MM.1S (cell line): ENCODE data around the gene OR2J2.
A peak's percentile ranks its signal among the peaks of the same experiment; 100 is the strongest.

Experiments
- DNase-seq: peaks from one replicate; pipeline ENCODE4 v3.0.0-alpha.2; 2015
- H2AFZ ChIP-seq: fragments of 300-600 bp; sonication (generic); 2 replicates; pipeline ENCODE4 v1.6.0; 2016; ENCODE audit warnings: antibody characterized with exemption, low read length
- H3F3A ChIP-seq: fragments of 300-600 bp; sonication (generic); 2 replicates; pipeline ENCODE4 v1.6.1; 2016; ENCODE audit warnings: mild to moderate bottlenecking, antibody characterized with exemption, low read length, moderate library complexity, mixed read lengths; ENCODE audit not compliant: insufficient read depth
- H3K27ac ChIP-seq: fragments of 300-600 bp; sonication (generic); 2 replicates; pipeline ENCODE4 v1.5.1; 2016; ENCODE audit warnings: mild to moderate bottlenecking, low read length
- H3K27me3 ChIP-seq: fragments of 300-600 bp; sonication (generic); replicated peaks from 2 replicates; pipeline ENCODE4 v1.6.0; 2016; ENCODE audit warnings: low read length; ENCODE audit not compliant: insufficient read depth
- H3K36me3 ChIP-seq: fragments of 300-600 bp; sonication (generic); replicated peaks from 2 replicates; pipeline ENCODE4 v1.6.1; 2016; ENCODE audit warnings: mild to moderate bottlenecking, low read length, mixed read lengths; ENCODE audit not compliant: insufficient read depth
- H3K4me1 ChIP-seq: fragments of 300-600 bp; sonication (generic); 2 replicates; pipeline ENCODE4 v1.6.1; 2016; ENCODE audit warnings: low read length, mixed read lengths
- H3K4me2 ChIP-seq: fragments of 300-600 bp; sonication (generic); 2 replicates; pipeline ENCODE4 v1.6.0; 2016; ENCODE audit warnings: low read depth, low read length
- H3K4me3 ChIP-seq: fragments of 300-600 bp; sonication (generic); 2 replicates; pipeline ENCODE4 v1.5.1; 2016; ENCODE audit warnings: low read length, mixed read lengths
- H3K79me2 ChIP-seq: fragments of 300-600 bp; sonication (generic); 2 replicates; pipeline ENCODE4 v1.6.1; 2016; ENCODE audit warnings: mixed run types, low read length, mixed read lengths
- H3K9ac ChIP-seq: fragments of 300-600 bp; sonication (generic); 2 replicates; pipeline ENCODE4 v1.6.1; 2016; ENCODE audit warnings: low read length, mixed read lengths
- H3K9me2 ChIP-seq: fragments of 300-600 bp; sonication (generic); replicated peaks from 2 replicates; pipeline ENCODE4 v1.6.1; 2016; ENCODE audit warnings: mild to moderate bottlenecking, low read length, mixed read lengths; ENCODE audit not compliant: insufficient read depth
- H3K9me3 ChIP-seq: fragments of 300-600 bp; sonication (generic); replicated peaks from 2 replicates; pipeline ENCODE4 v1.6.1; 2016; ENCODE audit warnings: mild to moderate bottlenecking, low read length, mixed read lengths; ENCODE audit not compliant: insufficient read depth
- H4K20me1 ChIP-seq: fragments of 300-600 bp; sonication (generic); 2 replicates; pipeline ENCODE4 v1.6.1; 2016; ENCODE audit warnings: mild to moderate bottlenecking, low read length, moderate library complexity, mixed read lengths; ENCODE audit not compliant: insufficient read depth
- CTCF ChIP-seq: fragments of 300-600 bp; sonication (generic); IDR thresholded peaks from 2 replicates; pipeline ENCODE4 v1.5.1; 2016; ENCODE audit warnings: antibody characterized with exemption, low read length, mixed read lengths
- EZH2 ChIP-seq: fragments of 300-600 bp; sonication (generic); optimal IDR thresholded peaks from 2 replicates; pipeline ENCODE3; 2017; ENCODE audit warnings: low read depth, mild to moderate bottlenecking, antibody characterized with exemption, low read length, mixed read lengths
- EZH2phosphoT487 ChIP-seq: fragments of 300-600 bp; sonication (generic); IDR thresholded peaks from 2 replicates; pipeline ENCODE4 v1.6.1; 2018; ENCODE audit warnings: antibody characterized with exemption, low read length

Gene OR2J2

GRCh38 chr6:29200767-29201662 lies 30.3 kb downstream of the OR2J2 start:
- H3K9ac ChIP-seq: no peak overlapping the region
- H3K27me3 ChIP-seq: no peaks in the 10 kb centered on the region
- no peak for DNase-seq
- H3F3A ChIP-seq: no peaks in the 10 kb centered on the region
- no peak overlapping the region for H2AFZ ChIP-seq
- no peaks in the 10 kb centered on the region for H3K4me1 ChIP-seq
- no peaks in the 10 kb centered on the region for H3K36me3 ChIP-seq
- H3K79me2 ChIP-seq: no peaks in the 10 kb centered on the region
- H3K9me2 ChIP-seq: no peaks in the 10 kb centered on the region
- H3K4me3 ChIP-seq: no peak overlapping the region
- H3K27ac ChIP-seq: no peak overlapping the region
- H3K4me2 ChIP-seq: no peak overlapping the region
- no peaks in the 10 kb centered on the region for H4K20me1 ChIP-seq
- no peaks in the 10 kb centered on the region for H3K9me3 ChIP-seq
- TF ChIP-seq EZH2: no peak
- TF ChIP-seq EZH2phosphoT487: no peak
- TF ChIP-seq CTCF: no peak

GRCh38 chr6:29201966-29202365 lies 31.3 kb downstream of the OR2J2 start:
- Histone ChIP-seq H4K20me1 (no peaks in the 10 kb centered on the region), H3K36me3 (no peaks in the 10 kb centered on the region), H3F3A (no peaks in the 10 kb centered on the region), H3K79me2 (no peaks in the 10 kb centered on the region), H3K27me3 (no peaks in the 10 kb centered on the region), H3K27ac (no peak overlapping the region), H3K4me1 (no peaks in the 10 kb centered on the region), H2AFZ (no peak overlapping the region), H3K9me2 (no peaks in the 10 kb centered on the region), H3K4me2 (no peak overlapping the region), H3K9me3 (no peaks in the 10 kb centered on the region), H3K4me3 (no peak overlapping the region), H3K9ac (no peak overlapping the region)
- no peak for DNase-seq
- TF ChIP-seq CTCF: no peak

GRCh38 chr6:29211488-29211887 lies 40.8 kb downstream of the OR2J2 start:
- Histone ChIP-seq H3K27me3 (no peaks in the 10 kb centered on the region), H3F3A (no peaks in the 10 kb centered on the region), H3K36me3 (no peaks in the 10 kb centered on the region), H3K9me3 (no peaks in the 10 kb centered on the region), H3K9me2 (no peaks in the 10 kb centered on the region), H3K27ac (no peak overlapping the region), H3K9ac (no peak overlapping the region), H3K79me2 (no peaks in the 10 kb centered on the region), H3K4me2 (no peak overlapping the region), H3K4me3 (no peak overlapping the region), H2AFZ (no peak overlapping the region), H3K4me1 (0 out of 2 replicates have a peak, but pooled peaks cover 8% of the 10 kb centered on the region), H4K20me1 (no peaks in the 10 kb centered on the region)
- no peak for TF ChIP-seq CTCF
- no peak for TF ChIP-seq EZH2phosphoT487
- TF ChIP-seq EZH2: no peak
- DNase-seq: peak; percentile 43
